ENCODE data around the gene TFCP2.

- TF ChIP-seq CTCF (IDR thresholded peaks at IDR 0.05) (no peak), POLR2A (IDR thresholded peaks at IDR 0.05) (no peak)
These were observed 46.4 kb upstream of the TFCP2 start for GRCh38 chr12:51219322-51219721.
